Heart right ventricle (tissue), 16 donors: ENCODE data around the gene ADAMTS2. TPM values are rescaled to one million over a fixed set of nuclear protein-coding genes. Genes with fewer than 3 reads are reported as not detected.

Experiments
- ATAC-seq, 8 donors: fragments of 200-7000 bp; cut with Tn5 transposase; one replicate each; pipeline ENCODE4 v1.9.1; 2020; ENCODE audit warnings: mild to moderate bottlenecking in 8 of 8, moderate library complexity in 8 of 8, moderate number of reproducible peaks in 1 of 8
- DNase-seq, 2 donors: peaks; one replicate each; pipeline ENCODE4 v3.0.0-alpha.2; 2020
- H3K27ac ChIP-seq, 10 donors: fragments of 200-600 bp; sonication (generic) in 2 of 10; one replicate each; pipeline versions ENCODE4 v1.5.0 to v1.8.0; 2020 to 2022; ENCODE audit warnings: mild to moderate bottlenecking in 3 of 10
- H3K27me3 ChIP-seq, 7 donors: fragments of 200-600 bp; one replicate each; pipeline ENCODE4 v1.8.0; 2021 to 2022; ENCODE audit warnings: mild to moderate bottlenecking in 2 of 7
- H3K36me3 ChIP-seq, 9 donors: fragments of 200-600 bp; sonication (generic) in 1 of 9; one replicate each; pipeline versions ENCODE4 v1.5.0 to v1.8.0; 2020 to 2022; ENCODE audit warnings: mild to moderate bottlenecking in 2 of 9
- H3K4me1 ChIP-seq, 9 donors: fragments of 200-600 bp; sonication (generic) in 1 of 9; one replicate each; pipeline versions ENCODE4 v1.5.0 to v1.8.0; 2020 to 2022; ENCODE audit warnings: mild to moderate bottlenecking in 4 of 9
- H3K4me3 ChIP-seq, 10 donors: fragments of 200-600 bp; sonication (generic) in 2 of 10; one replicate each; pipeline versions ENCODE4 v1.5.0 to v1.8.0; 2020 to 2022; ENCODE audit warnings: mild to moderate bottlenecking in 7 of 10, moderate library complexity in 2 of 10
- H3K9me3 ChIP-seq, 11 donors: fragments of 200-600 bp in 10 of 11; sonication (generic) in 2 of 11; one replicate each; pipeline versions ENCODE4 v1.5.0 to v1.8.0; 2013 to 2022; ENCODE audit warnings: mild to moderate bottlenecking in 2 of 11, control low read depth in 1 of 11, moderate library complexity in 1 of 11
- WGBS, 2 donors: extraction: QIAGEN DNeasy Blood & Tissue Kit; methylation state at CpG; one replicate each; pipeline ENCODE4 v1.1.7; 2013; ENCODE audit warnings: inconsistent platforms in 1 of 2; 5-methylcytosine and 5-hydroxymethylcytosine counted together
- intact Hi-C, 10 donors: fragments of 100-400 bp; cut with DNase I; formaldehyde crosslinking; loops; one replicate each; pipeline versions ENCODE4 v1.11.1 to v1.14.2; 2022
- polyA plus RNA-seq, 2 donors: library from polyadenylated mRNA; stranded (reverse); fragments of 200-250 nt; gene quantifications; one replicate each; pipeline ENCODE4 v1.2.3, GENCODE V29; 2013
- total RNA-seq, 10 donors: library from RNA; stranded (reverse); fragmentation: NEBNext Ultra II Directional in 3 of 10; extraction: Animal tissue kit (Norgen Biotek cat#: 25700) in 3 of 10; gene quantifications; one replicate each; pipeline versions ENCODE4 v1.2.1 to v1.2.4, GENCODE V29; 2021 to 2023
- TF ChIP-seq, protein P1 (sequence below), 9 donors: fragments of 200-600 bp; sonication (generic) in 2 of 9; IDR thresholded peaks; one replicate each; pipeline versions ENCODE4 v1.5.0 to v1.8.0; 2021 to 2022; ENCODE audit warnings: antibody characterized with exemption in 9 of 9, mild to moderate bottlenecking in 5 of 9, moderate library complexity in 1 of 9
- donor health status: Arrhythmogenic right ventricular cardiomyopathy.
- donor health status: ischemic (EF 13 %, LVEDD 7.1; RV severe dilation, severe dysfunction).
- donor health status: healthy with polysubstance abuse.
- donor health status: DM: no; HTN: yes; CAD: no.
- donor health status: DM: no; HTN: no; CAD: no.
- donor health status: ischemic (EF 25% LVEDD 6.9; RV normal size, moderate dysfunction).
- donor health status: ischemic (EF 25% LVEDD 5.7; RV mildly dilated, moderate dysfunction).
- donor health status: healthy.
- donor health status: DM: yes; HTN: yes; CAD: no.
- donor health status: Ischemic cardiomyopathy.
- donor health status: ischemic (EF 35%, LVEDD 5.7; RV mildly dilated, moderate dysfunction).
- donor health status: nonischemic (EF 11% LVEDD 7.7; RV severe dilation, severe dysfunction).
- donor health status: DM: yes; HTN: yes; CAD: no.
- donor health status: PGD.
- donor health status: ischemic (EF 29% LVEDD 5.4; RV normal size, mild dysfunction).
- donor health status: nonischemic (EF 23%, LVEDD 6.1; RV moderate dilation, normal function).

The ADAMTS2 gene
- total and polyA plus RNA-seq, 12 donors = 1.7 to 13.5 (median 3.9) TPM

- TF ChIP-seq, protein P1, sequence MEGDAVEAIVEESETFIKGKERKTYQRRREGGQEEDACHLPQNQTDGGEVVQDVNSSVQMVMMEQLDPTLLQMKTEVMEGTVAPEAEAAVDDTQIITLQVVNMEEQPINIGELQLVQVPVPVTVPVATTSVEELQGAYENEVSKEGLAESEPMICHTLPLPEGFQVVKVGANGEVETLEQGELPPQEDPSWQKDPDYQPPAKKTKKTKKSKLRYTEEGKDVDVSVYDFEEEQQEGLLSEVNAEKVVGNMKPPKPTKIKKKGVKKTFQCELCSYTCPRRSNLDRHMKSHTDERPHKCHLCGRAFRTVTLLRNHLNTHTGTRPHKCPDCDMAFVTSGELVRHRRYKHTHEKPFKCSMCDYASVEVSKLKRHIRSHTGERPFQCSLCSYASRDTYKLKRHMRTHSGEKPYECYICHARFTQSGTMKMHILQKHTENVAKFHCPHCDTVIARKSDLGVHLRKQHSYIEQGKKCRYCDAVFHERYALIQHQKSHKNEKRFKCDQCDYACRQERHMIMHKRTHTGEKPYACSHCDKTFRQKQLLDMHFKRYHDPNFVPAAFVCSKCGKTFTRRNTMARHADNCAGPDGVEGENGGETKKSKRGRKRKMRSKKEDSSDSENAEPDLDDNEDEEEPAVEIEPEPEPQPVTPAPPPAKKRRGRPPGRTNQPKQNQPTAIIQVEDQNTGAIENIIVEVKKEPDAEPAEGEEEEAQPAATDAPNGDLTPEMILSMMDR (IDR thresholded peaks at IDR 0.05) = no peak
- H3K4me1 ChIP-seq = no peaks in the 10 kb centered on the region
- WGBS, 2 donors = 84 to 91% methylated on average over 14 of the region's 14 CpGs
- DNase-seq = no peak
- ATAC-seq = no peak
- H3K27ac ChIP-seq = no peak overlapping the region
- intact Hi-C loops = no loop called here
- no peak overlapping the region for H3K4me3 ChIP-seq
- no peaks in the 10 kb centered on the region for H3K36me3 ChIP-seq
- H3K9me3 ChIP-seq = no peaks in the 10 kb centered on the region
- H3K27me3 ChIP-seq = peaks cover 0 to 17% (median 6%) of the 10 kb centered on the region in 7 donors
These were observed 26.7 kb upstream of the ADAMTS2 start for GRCh38 chr5:179371681-179372680.

GRCh38 chr5:179371121-179371510 lies 25.9 kb upstream of the ADAMTS2 start:
- Histone ChIP-seq H3K9me3 (no peaks in the 10 kb centered on the region), H3K4me3 (no peak overlapping the region), H3K4me1 (no peaks in the 10 kb centered on the region), H3K36me3 (no peaks in the 10 kb centered on the region), H3K27me3 (peaks cover 0 to 22% (median 6%) of the 10 kb centered on the region in 7 donors), H3K27ac (no peak overlapping the region)
- intact Hi-C loops = no loop called here
- ATAC-seq (no peak), DNase-seq (no peak)
- 87 to 90% methylated on average over 5 of the region's 5 CpGs for WGBS, 2 donors
- TF ChIP-seq, protein P1 (IDR thresholded peaks at IDR 0.05) = no peak

- TF ChIP-seq, protein P1 (IDR thresholded peaks at IDR 0.05) = no peak
- Histone ChIP-seq H3K27ac (no peak overlapping the region), H3K9me3 (no peaks in the 10 kb centered on the region), H3K4me1 (no peaks in the 10 kb centered on the region), H3K4me3 (no peak overlapping the region), H3K36me3 (no peaks in the 10 kb centered on the region), H3K27me3 (peaks cover 0 to 22% (median 6%) of the 10 kb centered on the region in 7 donors)
- intact Hi-C loops = no loop called here
- DNase-seq = no peak
- ATAC-seq = no peak
- WGBS, 2 donors = 80 to 83% methylated on average over 24 of the region's 24 CpGs
These were observed 25.3 kb upstream of the ADAMTS2 start for GRCh38 chr5:179370490-179371120.

DNA sequence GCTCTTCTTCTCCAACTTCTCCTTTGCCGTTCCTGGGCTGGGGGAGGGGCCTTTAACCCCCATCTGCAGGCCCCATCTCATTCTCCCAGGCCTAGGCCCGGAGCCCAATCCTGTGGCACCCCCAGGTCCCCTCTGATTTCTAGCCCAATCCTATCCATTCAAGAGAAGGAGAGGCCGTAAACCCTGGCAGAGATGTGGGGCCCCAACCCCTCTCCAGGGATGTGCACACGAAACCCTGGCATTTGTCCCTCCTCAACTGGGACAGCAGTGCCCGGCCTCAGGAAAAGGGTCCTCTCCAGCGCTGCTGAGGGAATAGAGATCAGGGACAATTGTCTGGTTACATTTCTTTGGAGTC lies 24.2 kb upstream of the ADAMTS2 start:
- DNase-seq (no peak), ATAC-seq (no peak)
- Histone ChIP-seq H3K4me1 (no peaks in the 10 kb centered on the region), H3K4me3 (no peak overlapping the region), H3K27ac (no peak overlapping the region), H3K27me3 (peaks cover 0 to 22% (median 6%) of the 10 kb centered on the region in 7 donors), H3K9me3 (no peaks in the 10 kb centered on the region), H3K36me3 (no peaks in the 10 kb centered on the region)
- intact Hi-C loops = no loop called here
- 80 to 83% methylated on average over 6 of the region's 6 CpGs for WGBS, 2 donors
- TF ChIP-seq, protein P1 (IDR thresholded peaks at IDR 0.05) = no peak
